ENCODE results near the gene CCSER1. TPM values are rescaled to one million over a fixed set of nuclear protein-coding genes. Genes with fewer than 3 reads are reported as not detected.

Gene CCSER1
- total and polyA plus RNA-seq, 2 experiments from 2014 or later: 5.2 to 23.4 TPM

GRCh38 chr4:90816754-90817153, 689.6 kb downstream of the CCSER1 start:
- no peak overlapping the region for H3K4me2 ChIP-seq
- H3K27me3 ChIP-seq: no peaks in the 10 kb centered on the region
- no peaks in the 10 kb centered on the region for H4K20me1 ChIP-seq (ENCODE audit: insufficient read depth, poor library complexity, severe bottlenecking)
- H3K4me1 ChIP-seq (ENCODE audit: insufficient read depth): no peaks in the 10 kb centered on the region
- H3K36me3 ChIP-seq (replicated peaks; ENCODE audit: insufficient read depth, low read depth): no peaks in the 10 kb centered on the region
- no peaks in the 10 kb centered on the region for H3K9me3 ChIP-seq (ENCODE audit: low read depth)
- H3K9me2 ChIP-seq (replicated peaks; ENCODE audit: insufficient read depth): no peaks in the 10 kb centered on the region
- H3K27ac ChIP-seq: no peak overlapping the region
- no peak for DNase-seq (ENCODE audit: low spot score)
- no peak for TF ChIP-seq CTCF (IDR thresholded peaks at IDR 0.05; ENCODE audit: poor library complexity)
- no peak overlapping the region for H2AFZ ChIP-seq
- H3K4me3 ChIP-seq: no peak overlapping the region
- WGBS (ENCODE audit: low lambda C conversion rate, missing lambda C conversion rate): 42% methylated on average over 2 of the region's 2 CpGs
- no peaks in the 10 kb centered on the region for H3K79me2 ChIP-seq

GRCh38 chr4:90824266-90825150, 697.3 kb downstream of the CCSER1 start:
- H4K20me1 ChIP-seq (ENCODE audit: insufficient read depth, poor library complexity, severe bottlenecking): no peaks in the 10 kb centered on the region
- H3K4me1 ChIP-seq (ENCODE audit: insufficient read depth): no peaks in the 10 kb centered on the region
- H3K9me2 ChIP-seq (replicated peaks; ENCODE audit: insufficient read depth): no peaks in the 10 kb centered on the region
- TF ChIP-seq EZH2 (IDR thresholded peaks at IDR 0.05; ENCODE audit: borderline replicate concordance) (no peak), CTCF (IDR thresholded peaks at IDR 0.05; ENCODE audit: poor library complexity) (no peak), EZH2phosphoT487 (IDR thresholded peaks at IDR 0.05; ENCODE audit: low read depth, severe bottlenecking, unreplicated experiment) (no peak)
- no peak overlapping the region for H2AFZ ChIP-seq
- 84% methylated on average over 2 of the region's 2 CpGs for WGBS (ENCODE audit: low lambda C conversion rate, missing lambda C conversion rate)
- no peaks in the 10 kb centered on the region for H3K36me3 ChIP-seq (replicated peaks; ENCODE audit: insufficient read depth, low read depth)
- H3K4me3 ChIP-seq: no peak overlapping the region
- no peak overlapping the region for H3K27ac ChIP-seq
- no peaks in the 10 kb centered on the region for H3K9me3 ChIP-seq (ENCODE audit: low read depth)
- no peaks in the 10 kb centered on the region for H3K27me3 ChIP-seq
- no peak for DNase-seq (ENCODE audit: low spot score)
- H3K79me2 ChIP-seq: no peaks in the 10 kb centered on the region
- no peak overlapping the region for H3K4me2 ChIP-seq

GRCh38 chr4:90825849-90826248, 698.7 kb downstream of the CCSER1 start:
- Histone ChIP-seq H3K79me2 (no peaks in the 10 kb centered on the region), H2AFZ (no peak overlapping the region), H3K9me3 (ENCODE audit: low read depth) (no peaks in the 10 kb centered on the region), H3K27ac (no peak overlapping the region), H3K4me3 (no peak overlapping the region), H4K20me1 (ENCODE audit: insufficient read depth, poor library complexity, severe bottlenecking) (no peaks in the 10 kb centered on the region), H3K4me1 (ENCODE audit: insufficient read depth) (no peaks in the 10 kb centered on the region), H3K4me2 (no peak overlapping the region), H3K27me3 (no peaks in the 10 kb centered on the region), H3K9me2 (replicated peaks; ENCODE audit: insufficient read depth) (no peaks in the 10 kb centered on the region), H3K36me3 (replicated peaks; ENCODE audit: insufficient read depth, low read depth) (no peaks in the 10 kb centered on the region)
- DNase-seq (ENCODE audit: low spot score): no peak
- 89% methylated on average over 6 of the region's 6 CpGs for WGBS (ENCODE audit: low lambda C conversion rate, missing lambda C conversion rate)
- no peak for TF ChIP-seq EZH2phosphoT487 (IDR thresholded peaks at IDR 0.05; ENCODE audit: low read depth, severe bottlenecking, unreplicated experiment)
- TF ChIP-seq EZH2 (IDR thresholded peaks at IDR 0.05; ENCODE audit: borderline replicate concordance): no peak
- TF ChIP-seq CTCF (IDR thresholded peaks at IDR 0.05; ENCODE audit: poor library complexity): no peak

Measured in hepatocyte (in vitro differentiated cells).